HG03457 (cell line): ENCODE measurements around the gene DNAJB2.
"Not testable (repeated sequence)": the region's sequence is repeated elsewhere in the genome, so short reads cannot be mapped to it uniquely, and the experiment has no call there.

Source experiments
- ATAC-seq: cut with Tn5 transposase; IDR thresholded peaks from one replicate; pipeline ENCODE4 v1.9.1; 2021; ENCODE audit warnings: moderate number of reproducible peaks; ENCODE audit not compliant: unreplicated experiment

The DNAJB2 gene

GRCh38 chr2:219254590-219255201 lies 24.5 kb upstream of the DNAJB2 start:
- ATAC-seq: no peak

- ATAC-seq: not testable (repeated sequence)
Measured at GRCh38 chr2:219258942-219259341, 20.2 kb upstream of the DNAJB2 start.

DNA sequence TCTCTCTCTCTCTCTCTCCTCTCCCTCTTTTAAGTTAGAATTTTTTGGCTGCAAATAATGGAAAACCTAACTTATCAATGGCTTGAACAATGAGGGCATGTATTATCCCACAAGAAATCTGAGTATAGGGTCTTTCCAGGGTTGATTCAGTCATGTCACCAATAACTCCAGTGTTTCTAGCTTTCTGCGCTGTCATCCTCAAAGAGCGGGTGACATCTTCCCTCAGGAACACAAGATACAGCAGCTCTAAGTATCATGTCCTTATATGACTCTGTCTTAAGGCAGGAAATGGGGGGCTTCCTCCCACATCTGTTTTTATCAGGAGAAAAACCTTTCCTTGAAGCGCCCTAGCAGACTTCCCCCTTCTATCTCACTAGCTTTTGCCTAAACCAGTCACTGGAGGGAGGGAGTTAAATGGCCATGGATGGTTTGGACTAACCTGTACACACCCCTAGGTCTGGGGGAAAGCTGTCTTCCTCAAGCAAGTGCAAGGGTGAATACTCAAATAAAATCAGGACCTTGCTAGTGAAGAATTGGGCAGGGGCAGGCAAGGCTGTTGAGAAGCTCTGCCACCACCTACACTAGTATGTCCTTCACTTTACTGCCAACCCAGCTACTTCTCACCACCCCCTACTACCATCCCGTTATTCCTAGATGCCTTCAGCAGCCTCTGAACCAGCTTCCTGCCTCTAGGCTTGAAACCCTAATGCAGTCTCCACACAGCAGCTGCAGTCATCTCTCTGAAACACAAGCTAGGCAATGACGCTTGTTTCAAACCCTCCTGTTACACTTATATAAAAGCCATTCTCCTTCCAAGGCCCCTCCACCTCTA lies 17.9 kb upstream of the DNAJB2 start:
- ATAC-seq: no peak

- no peak for ATAC-seq
Measured at GRCh38 chr2:219266232-219266631, 12.9 kb upstream of the DNAJB2 start.

- ATAC-seq: no peak
Measured at GRCh38 chr2:219266886-219267285, 12.3 kb upstream of the DNAJB2 start.

DNA sequence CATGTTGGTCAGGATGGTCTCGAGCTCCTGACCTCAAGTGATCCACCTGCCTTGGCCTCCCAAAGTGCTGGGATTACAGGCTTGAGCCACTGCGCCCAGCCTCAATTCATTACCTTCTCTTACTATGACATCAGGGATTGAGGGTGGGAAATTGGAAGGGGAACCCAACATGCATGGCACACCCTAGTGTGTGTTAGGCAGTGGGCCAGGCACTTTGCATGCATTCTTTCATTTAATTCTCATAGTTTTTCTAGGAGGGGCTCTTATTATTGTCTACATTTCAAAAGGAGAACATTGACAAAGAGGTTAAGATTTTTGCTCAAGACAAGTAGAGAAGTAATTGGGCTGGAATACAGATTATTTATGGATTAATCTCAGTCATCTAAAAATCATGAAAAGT lies 10.9 kb upstream of the DNAJB2 start:
- ATAC-seq: no peak

- no peak for ATAC-seq
Measured at GRCh38 chr2:219269362-219270054, 9.7 kb upstream of the DNAJB2 start.

- ATAC-seq: no peak
Measured at GRCh38 chr2:219270055-219270372, 9.2 kb upstream of the DNAJB2 start.

DNA sequence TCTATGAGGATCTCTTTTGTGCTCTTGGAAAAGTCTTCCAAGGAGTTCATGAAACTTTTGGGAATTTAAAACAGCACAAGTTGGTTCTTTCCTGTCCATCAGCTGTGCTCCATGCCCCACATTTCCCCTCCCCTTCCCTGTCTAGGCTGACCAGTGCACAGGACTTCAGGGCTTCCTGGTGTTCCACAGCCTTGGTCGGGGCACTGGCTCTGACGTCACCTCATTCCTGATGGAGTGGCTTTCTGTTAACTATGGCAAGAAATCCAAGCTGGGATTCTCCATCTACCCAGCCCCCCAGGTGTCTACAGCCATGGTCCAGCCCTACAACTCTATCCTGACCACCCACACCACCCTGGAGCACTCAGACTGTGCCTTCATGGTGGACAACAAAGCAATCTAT lies 8.1 kb upstream of the DNAJB2 start:
- ATAC-seq: no peak

DNA sequence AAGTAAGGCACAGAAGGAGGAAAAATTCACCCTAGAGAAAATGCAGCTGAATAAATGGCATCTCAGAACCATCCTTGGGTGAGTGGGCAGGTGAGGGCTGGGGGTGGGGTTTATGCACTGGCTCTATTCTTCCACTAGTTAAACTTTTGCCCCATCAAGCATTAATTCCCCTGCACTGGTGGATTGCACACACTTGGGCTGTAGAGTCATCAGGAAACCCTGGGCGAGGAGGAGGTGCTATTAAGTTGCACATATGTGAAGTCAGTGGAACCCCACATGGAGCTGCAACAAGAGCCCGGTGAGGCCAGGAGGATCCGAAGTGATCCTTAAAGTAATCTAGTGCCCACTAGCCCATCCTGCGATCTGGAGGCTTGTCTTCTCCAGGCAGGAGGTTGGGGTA lies 6.8 kb upstream of the DNAJB2 start:
- no peak for ATAC-seq

DNA sequence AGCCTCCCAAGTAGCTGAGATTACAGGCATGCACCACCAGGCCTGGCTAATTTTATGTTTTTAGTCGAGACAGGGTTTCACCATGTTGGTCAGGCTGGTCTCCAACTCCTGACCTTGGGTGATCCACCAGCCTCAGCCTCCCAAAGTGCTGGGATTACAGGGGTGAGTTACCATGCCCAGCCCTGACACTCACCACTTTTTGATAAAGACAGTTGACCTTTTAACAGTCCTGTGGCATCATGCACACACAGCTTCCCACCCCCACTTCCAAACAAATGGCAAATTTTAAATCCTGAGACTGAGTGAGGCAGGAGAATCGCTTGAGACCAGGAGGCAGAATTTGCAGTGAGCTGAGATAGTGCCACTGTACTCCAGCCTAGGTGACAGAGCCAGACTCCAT lies 6.2 kb upstream of the DNAJB2 start:
- no peak for ATAC-seq

GRCh38 chr2:219273937-219274336 lies 5.2 kb upstream of the DNAJB2 start:
- no peak for ATAC-seq

GRCh38 chr2:219274361-219274921 lies 4.7 kb upstream of the DNAJB2 start:
- no peak for ATAC-seq

DNA sequence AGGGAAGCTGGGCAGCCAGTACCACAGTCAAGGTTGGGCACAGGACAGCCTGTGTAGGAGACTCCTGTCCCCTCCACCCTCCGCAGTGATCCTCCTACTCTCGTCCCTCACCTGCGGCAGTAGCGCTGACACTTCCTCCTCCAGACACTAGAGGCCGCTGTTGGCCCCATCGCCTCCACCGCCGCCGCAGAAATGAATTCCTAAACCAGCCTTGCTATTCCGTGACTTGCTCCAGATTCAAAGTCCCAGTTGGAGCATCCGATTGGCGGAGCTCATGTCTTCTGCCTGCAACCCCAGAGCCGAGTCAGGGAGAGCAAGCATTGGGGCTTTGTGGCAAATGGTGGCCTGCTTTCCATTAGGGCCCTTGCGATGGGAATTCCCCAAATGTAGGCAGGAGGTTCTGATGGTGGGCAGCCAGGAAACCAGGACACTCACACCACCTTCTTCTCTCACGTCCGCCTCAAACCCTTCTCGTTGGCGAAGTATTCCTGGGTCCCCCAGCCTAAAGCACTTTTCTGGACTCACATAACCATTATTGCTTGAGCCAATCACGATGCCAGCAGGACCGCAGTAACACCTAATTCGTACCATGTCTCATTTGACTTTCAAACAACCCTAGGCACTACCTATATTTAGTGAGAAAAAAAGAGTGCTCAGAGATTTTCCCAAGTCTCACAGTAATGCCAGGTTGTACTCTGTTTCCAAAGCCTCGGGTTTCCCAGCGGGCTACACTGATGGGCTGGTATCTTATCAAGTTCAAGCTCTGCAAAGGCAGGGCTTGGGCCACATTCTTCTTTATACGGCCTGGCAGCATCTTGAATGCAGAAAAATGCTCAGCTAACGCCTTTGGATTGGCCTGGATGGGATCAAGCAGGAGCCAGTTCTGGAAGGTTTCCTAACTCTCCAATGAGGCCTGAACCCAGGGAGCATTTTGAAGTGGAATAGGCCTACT lies 1.2 kb upstream of the DNAJB2 start:
- no peak for ATAC-seq

- ATAC-seq: no peak
Measured at GRCh38 chr2:219278655-219279150, 463 bp upstream of the DNAJB2 start.

DNA sequence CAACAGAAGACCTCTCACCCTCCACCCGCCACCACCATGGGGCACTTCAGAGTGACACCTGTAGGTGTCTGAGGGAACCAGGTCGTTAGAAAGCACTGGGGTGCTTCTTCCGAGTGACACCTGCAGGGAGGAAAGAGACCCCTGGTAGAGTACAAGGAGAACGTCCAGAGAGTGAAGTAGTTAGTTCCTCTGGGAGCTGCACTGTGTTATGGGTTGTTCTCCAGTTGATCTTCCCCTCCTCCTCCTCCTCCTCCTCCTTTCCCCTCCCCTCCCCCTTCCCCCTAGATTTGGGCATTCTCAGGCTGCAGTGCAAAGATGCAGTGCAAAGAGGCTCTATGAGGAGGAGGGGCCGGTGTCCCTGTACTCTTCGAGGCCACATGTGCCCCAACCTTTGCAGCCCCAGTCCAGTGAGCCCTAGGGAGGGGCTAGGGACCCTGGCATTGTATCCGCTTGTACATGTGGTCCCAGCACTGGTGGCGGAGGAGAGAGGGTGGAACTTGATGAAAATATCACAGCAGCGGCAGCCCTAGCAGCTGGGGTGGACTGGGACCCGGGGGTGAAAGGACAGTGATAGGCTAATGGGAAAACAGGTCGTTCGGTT lies 850 bp downstream of the DNAJB2 start:
- no peak for ATAC-seq

DNA sequence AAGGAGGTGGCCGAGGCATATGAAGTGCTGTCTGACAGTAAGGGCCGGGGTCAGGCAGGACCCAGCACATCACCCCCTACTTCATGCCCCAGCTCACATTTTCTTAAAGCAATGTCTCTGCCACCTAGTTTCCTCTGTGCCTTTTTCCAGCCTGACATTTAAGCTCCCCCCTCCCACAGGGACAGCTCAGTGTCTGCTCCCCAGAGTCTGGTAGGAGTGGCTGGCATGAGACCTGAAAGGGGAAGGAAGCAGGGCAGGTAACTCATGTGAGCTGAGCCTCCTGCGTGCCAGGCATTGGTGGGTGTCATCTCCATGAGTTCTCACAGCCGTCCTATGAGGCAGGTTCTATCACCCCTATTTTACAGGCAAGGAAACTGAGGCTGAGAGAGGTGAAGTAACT lies 1.5 kb downstream of the DNAJB2 start:
- ATAC-seq: no peak

DNA sequence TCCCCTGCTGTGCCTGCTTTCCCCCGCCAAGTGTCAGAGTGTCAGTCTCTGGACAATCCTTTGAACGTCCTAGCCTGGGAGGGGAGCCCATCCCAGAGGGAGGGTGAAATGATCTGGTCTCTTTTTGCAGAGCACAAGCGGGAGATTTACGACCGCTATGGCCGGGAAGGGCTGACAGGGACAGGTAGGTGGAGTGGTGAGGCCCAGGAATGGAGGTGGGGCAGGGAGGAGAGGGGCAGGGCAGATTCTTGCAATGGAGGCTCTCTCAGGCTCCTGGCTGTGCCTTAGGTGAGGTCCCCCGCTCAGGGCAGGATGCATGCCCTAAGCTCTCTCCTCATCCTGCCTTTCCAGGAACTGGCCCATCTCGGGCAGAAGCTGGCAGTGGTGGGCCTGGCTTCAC lies 2.4 kb downstream of the DNAJB2 start:
- ATAC-seq: no peak

DNA sequence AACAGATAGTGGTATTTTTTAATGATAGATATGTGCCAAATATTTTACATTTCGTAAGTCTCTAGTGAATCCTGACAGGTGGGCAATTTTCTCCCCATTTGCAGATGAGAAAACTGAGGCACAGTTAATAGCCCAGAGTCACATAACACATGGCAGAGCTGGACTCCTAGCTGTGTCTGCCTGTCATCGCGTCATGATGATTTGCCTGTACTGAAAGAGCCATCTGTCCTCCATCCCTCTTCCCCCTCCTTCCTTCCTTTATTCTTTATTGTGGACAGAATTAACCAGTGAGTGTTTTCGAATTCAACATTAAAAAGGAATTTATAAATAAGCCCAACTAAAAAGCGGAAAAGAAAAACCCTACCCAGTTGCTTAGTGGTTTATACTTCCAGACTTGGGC lies 3.2 kb downstream of the DNAJB2 start:
- no peak for ATAC-seq

GRCh38 chr2:219282943-219283581 lies 3.9 kb downstream of the DNAJB2 start:
- ATAC-seq: no peak
